Measurements from ENCODE around the gene KIF16B. TPM values are rescaled to one million over a fixed set of nuclear protein-coding genes. Genes with fewer than 3 reads are reported as not detected.

The KIF16B gene
- total RNA-seq, 1 donor from 2014 or later = 18.6 TPM

GRCh38 chr20:16437387-16437996, 135.8 kb downstream of the KIF16B start:
- DNase-seq (ENCODE audit: low read depth) = no peak

- DNase-seq (ENCODE audit: low read depth) = peak; percentile 33
These were observed 139.1 kb downstream of the KIF16B start for GRCh38 chr20:16434062-16434664.

- DNase-seq (ENCODE audit: low read depth) = no peak
These were observed 140.0 kb downstream of the KIF16B start for GRCh38 chr20:16433293-16433580.

DNA sequence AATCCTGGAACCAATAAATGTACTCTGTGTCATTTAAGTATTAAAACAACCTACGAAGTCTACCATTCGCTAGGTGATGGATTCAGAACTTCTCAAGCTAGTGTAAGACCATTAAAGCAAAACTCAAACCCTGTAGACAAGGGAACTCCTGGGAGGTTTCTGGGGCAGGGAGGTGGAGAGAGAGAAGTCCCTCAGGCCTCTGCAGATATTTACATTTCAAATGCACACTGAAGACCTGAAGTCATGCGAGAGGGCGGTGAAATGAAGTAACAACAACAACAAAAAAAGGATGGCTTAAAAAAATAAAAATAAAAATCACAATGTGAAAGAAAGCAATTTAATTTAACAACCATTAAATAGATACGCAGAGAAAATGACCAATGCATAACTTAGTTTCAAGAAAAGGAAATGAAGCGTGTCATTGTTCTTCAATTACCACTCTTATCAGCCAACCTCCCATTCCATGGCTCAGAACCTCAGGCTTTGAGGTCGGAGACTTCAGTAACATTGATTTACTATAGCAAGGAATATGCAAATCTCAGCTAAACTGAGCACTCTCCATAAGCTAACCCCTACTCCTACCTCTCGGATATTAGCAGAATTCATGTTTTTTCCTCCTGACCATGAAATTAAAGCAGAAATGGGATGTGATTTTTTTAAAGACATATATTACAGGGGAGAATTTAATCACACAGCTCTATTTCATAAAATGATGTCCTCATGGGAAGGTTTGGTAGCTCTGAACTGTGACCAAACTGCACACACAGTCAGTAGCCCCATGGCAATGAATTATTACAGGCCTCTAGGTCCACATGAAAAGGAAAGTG, 140.6 kb downstream of the KIF16B start:
- no peak for DNase-seq (ENCODE audit: low read depth)

GRCh38 chr20:16428112-16428511, 145.1 kb downstream of the KIF16B start:
- no peak for DNase-seq (ENCODE audit: low read depth)

GRCh38 chr20:16427571-16427970, 145.7 kb downstream of the KIF16B start:
- no peak for DNase-seq (ENCODE audit: low read depth)

GRCh38 chr20:16424780-16425179, 148.5 kb downstream of the KIF16B start:
- DNase-seq (ENCODE audit: low read depth) = no peak

DNA sequence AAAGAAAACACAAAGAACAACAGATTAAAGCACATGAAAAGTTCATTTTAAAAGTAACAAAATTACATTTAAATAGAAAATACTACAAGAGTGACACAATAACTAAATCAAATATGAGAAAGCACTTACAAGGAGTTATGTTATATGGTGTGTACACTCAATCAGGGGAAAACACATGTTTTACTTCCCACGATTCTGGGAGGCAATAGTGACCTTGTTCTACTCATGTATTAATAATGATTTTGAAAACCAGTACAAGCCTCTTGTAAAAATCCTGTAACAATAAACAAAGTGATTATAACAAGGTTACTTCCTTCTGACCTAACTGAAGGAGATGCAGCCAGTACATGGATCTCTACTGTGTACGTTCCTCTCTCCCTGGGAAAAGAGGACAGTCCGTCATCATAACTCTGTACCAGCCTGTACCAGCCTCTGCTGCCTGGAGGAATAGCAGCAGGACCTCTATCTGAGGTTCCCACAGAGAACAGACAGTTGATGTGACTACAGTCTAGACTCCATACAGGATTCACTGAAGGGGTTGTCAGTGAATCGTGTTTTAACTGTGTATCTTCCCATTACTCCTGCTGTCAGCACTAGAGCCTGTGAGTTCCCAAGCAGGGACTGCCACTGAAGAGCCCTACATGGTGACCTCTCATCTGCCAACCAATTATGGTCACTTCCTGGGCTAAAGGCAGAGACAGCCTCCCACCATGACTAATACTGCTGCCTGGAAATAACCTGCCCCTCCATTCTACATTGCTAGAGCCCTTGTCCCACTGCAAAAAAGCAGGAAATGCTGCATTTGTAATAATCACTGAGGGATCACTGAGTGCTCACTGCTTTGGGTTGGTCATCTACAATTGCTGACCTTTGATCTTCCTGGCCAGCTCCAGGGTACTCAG, 149.7 kb downstream of the KIF16B start:
- peak; percentile 50 for DNase-seq (ENCODE audit: low read depth)

DNA sequence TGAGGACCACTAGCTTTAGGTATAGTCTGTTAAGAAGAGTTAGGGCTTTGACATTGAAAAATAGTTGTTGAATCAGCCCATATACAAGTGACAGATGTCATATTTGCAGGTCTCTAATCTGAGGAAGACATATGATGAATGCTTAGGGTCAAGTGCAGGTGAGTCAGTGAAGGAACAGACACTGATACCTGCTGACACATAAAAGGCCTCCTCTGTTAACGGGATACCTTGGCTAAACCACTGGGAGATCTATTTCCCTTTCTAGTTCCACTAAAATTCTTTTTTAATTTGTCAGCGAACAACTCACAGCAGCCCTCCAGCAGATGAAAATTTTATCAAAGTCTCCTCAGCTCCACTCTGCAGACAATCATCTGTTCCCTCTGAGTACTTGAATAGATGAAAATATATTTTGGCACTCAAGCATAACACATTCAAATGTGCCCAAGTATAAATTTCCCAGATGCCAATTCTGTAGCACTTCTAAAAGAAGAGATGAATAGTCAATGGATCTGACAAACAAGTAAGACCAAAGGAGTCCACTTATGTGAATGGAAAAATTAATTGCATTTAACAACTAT, 154.0 kb downstream of the KIF16B start:
- DNase-seq (ENCODE audit: low read depth) = no peak

DNA sequence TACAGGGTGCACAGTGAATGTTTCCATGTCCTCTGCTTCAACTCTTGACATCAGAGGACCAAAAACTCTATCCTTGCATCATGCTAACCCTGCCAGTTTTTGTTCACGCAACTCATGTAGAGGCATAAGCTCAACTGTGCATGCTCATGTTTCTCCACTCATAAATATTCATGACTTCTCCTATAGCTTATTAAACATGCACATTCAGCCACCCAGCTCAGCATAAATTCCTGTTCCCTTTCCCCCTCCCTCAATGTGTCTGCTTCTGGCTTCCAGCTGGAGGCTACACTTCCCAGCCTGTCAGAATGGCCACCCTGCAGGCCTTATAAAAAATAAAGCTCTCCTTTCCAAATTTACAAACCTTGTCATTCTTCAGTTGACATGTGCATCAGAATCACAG, 154.6 kb downstream of the KIF16B start:
- no peak for DNase-seq (ENCODE audit: low read depth)

DNA sequence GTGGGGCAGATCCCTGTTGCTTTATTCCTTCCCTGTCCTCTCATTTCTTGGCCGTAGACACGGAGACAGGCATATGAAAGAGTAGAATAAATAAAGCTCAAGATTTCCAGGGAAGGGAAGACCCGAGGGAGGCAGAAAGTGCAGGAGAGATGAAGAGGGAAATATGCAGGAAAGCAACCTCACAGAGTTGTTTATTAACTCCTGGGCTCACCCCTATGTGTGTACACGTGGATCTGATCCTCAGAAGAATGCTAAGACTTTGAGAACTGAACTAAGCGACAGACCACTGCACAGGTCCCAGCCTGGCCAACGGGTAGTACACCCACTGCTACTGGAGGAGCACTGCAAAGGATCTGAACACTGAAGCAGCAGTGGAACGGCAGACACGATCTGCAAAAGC, 156.2 kb downstream of the KIF16B start:
- peak; percentile 84 for DNase-seq (ENCODE audit: low read depth)

- peak; percentile 78 for DNase-seq (ENCODE audit: low read depth)
These were observed 157.9 kb downstream of the KIF16B start for GRCh38 chr20:16415071-16416053.

DNA sequence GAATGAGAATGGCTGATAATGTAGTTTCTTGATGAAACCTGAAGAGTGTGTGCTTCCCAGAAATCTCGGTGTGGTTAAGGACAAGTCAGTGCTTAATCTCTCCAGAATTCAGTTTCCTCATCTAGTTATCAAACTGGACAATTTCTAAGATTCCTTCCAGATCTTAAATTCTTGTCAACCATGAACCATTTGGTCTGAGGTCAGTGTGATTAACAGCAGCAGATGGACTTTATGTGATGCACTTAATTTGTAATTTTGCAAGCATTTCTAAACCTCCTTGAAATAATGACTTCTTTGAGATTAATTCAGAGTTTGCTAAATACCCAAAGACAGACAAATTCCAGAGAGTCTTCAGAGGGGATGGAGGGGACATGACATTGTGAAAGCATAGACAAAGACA, 160.3 kb downstream of the KIF16B start:
- DNase-seq (ENCODE audit: low read depth) = no peak

- DNase-seq (ENCODE audit: low read depth) = no peak
These were observed 161.9 kb downstream of the KIF16B start for GRCh38 chr20:16411361-16411760.

GRCh38 chr20:16410626-16411025, 162.6 kb downstream of the KIF16B start:
- DNase-seq (ENCODE audit: low read depth) = no peak

GRCh38 chr20:16408981-16409380, 164.3 kb downstream of the KIF16B start:
- no peak for DNase-seq (ENCODE audit: low read depth)

DNA sequence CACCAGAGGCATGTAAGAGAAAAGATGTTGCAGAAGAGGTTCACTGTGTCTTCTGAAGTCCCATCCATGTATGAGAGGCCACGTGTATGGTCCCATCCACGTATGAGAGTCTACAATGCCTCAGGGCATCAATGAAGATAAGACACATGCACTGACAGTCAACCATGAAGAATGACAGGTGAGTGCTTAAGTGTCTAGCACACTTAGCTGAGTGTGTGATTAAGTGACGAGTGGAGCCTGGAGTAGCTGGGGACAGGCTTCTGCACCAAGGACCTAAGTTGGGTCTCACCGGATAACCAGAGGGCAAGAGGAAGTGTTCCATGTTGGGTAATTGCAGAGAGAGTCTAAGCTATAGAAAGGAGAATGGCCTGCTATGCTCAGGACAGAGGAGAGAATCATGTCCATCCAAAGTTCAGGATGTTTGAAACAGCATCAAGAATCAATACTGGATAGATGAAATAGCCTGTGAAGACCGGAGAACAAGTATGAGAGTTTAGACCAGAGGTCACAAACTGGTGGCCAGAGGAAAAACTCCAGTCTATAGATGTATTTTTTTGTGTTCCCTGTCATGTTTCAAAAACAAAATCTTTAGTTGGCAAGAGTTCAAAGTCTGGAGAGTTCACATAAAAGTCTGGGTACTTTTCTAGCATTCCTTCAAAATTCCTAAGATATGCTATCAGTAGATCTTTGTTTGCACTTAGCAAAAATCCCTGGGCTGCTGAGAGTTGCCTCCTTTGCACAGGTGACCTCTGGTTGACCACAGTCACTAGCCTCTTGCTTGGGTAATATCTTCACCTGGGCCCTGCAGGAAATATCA, 165.8 kb downstream of the KIF16B start:
- DNase-seq (ENCODE audit: low read depth) = no peak

DNA sequence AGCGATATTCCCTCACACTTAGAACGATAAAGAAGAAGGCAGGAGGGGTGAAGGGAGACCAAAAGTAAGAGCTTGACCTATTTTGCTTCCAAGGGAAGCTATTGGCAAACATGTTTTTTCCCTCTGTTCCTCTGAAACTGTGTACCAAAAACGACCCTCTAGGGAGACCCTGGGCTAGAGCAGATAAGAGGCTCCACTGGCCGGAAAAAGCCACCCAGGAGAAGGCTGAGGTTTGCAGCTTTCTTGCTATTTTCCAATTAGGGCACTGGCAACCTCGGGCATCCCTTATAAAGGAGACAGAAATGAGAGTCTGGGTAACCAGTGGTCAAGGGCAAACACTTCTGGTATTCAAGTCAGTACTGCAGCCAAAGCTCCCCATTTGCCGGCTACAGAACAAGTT, 168.0 kb downstream of the KIF16B start:
- DNase-seq (ENCODE audit: low read depth) = no peak

DNA sequence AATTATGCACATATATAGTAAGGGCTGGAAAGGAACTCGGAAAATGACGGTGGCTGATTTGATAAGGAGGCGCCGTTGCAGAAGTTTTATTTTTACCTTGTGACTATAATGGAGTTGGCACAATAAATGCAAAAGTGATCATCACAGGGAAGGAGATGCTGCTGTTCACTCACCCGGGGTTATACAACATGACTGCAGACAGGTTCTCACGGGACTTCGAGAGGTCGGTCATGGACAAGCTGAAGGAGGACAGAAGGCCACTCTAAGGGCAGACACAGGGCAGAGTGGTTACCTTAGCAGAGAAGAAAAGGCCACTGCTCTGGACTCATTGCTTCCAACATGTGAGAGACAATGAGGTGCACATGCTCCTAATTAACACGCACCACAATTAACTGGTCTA, 168.6 kb downstream of the KIF16B start:
- no peak for DNase-seq (ENCODE audit: low read depth)

DNA sequence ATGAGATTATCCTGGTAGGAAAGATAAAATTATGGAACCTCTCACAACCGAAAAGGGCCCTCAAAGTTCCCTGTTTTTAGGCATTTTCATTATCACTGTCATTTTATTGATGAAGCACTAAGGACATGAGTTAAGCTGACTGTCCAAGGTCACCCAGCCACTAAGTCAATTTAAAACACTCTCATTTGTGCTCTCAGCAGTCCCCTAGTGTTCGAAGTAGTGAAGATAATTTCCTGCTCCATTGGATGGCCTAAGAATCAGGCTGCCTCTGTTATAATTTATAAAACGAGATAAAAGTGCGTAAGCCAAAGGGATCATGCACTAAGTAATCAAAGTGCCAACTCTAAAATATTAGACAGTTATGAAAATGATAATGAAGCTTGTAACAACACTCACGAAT, 169.1 kb downstream of the KIF16B start:
- no peak for DNase-seq (ENCODE audit: low read depth)
